Stomach smooth muscle (tissue), 2 donors: ENCODE data around the gene GRPR.
"Not testable (repeated sequence)": the region's sequence is repeated elsewhere in the genome, so short reads cannot be mapped to it uniquely, and the experiment has no call there.

Experiments
- H3K27ac ChIP-seq: one replicate; pipeline ENCODE4 v1.7.0; 2013; ENCODE audit warnings: mild to moderate bottlenecking, low read length, inconsistent platforms
- H3K27me3 ChIP-seq, 2 donors: one replicate each; pipeline ENCODE4 v1.7.0; 2013; ENCODE audit warnings: low read length in 2 of 2; ENCODE audit not compliant: insufficient read depth in 2 of 2, control insufficient read depth in 1 of 2
- H3K36me3 ChIP-seq, 2 donors: one replicate each; pipeline ENCODE4 v1.7.0; 2013; ENCODE audit warnings: low read length in 2 of 2; ENCODE audit not compliant: control insufficient read depth in 2 of 2, insufficient read depth in 2 of 2
- H3K4me1 ChIP-seq: one replicate; pipeline ENCODE4 v1.7.0; 2013; ENCODE audit warnings: low read length; ENCODE audit not compliant: control insufficient read depth, insufficient read depth
- H3K4me3 ChIP-seq, 2 donors: one replicate each; pipeline ENCODE4 v1.7.0; 2013; ENCODE audit warnings: low read length in 2 of 2
- H3K9ac ChIP-seq, 2 donors: one replicate each; pipeline ENCODE4 v1.7.0; 2013; ENCODE audit warnings: low read length in 2 of 2, mild to moderate bottlenecking in 1 of 2
- H3K9me3 ChIP-seq, 2 donors: one replicate each; pipeline ENCODE4 v1.7.0; 2013; ENCODE audit warnings: low read length in 2 of 2; ENCODE audit not compliant: control insufficient read depth in 2 of 2
- donor health status: healthy.
- donor health status: Pancreatic carcinoma.

The GRPR gene

DNA sequence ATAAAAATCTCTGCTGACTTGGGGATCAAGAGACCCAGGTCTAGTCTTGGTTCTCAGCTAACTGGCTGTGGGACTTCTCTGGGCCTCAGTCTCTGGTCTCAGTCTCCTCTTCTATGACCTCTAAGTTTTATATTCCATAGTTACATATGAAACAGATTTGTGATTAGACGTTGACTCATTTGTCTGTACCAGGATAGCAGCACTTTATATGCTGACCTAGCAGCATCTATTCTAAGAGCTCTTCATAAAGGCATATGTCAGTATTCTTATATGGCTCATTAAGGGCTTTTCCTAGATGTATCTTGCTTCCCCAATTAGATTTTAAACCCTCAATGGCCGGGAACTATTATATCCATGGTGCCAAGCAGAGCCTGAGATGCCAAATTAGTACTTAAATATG is 12.7 kb downstream of the GRPR start:
- Histone ChIP-seq H3K4me1 (no peaks in the 10 kb centered on the region), H3K27ac (peak overlapping the region; percentile 12), H3K4me3 (no peak overlapping the region), H3K27me3 (no peaks in the 10 kb centered on the region), H3K9ac (no peak overlapping the region), H3K9me3 (no peaks in the 10 kb centered on the region), H3K36me3 (no peaks in the 10 kb centered on the region)

DNA sequence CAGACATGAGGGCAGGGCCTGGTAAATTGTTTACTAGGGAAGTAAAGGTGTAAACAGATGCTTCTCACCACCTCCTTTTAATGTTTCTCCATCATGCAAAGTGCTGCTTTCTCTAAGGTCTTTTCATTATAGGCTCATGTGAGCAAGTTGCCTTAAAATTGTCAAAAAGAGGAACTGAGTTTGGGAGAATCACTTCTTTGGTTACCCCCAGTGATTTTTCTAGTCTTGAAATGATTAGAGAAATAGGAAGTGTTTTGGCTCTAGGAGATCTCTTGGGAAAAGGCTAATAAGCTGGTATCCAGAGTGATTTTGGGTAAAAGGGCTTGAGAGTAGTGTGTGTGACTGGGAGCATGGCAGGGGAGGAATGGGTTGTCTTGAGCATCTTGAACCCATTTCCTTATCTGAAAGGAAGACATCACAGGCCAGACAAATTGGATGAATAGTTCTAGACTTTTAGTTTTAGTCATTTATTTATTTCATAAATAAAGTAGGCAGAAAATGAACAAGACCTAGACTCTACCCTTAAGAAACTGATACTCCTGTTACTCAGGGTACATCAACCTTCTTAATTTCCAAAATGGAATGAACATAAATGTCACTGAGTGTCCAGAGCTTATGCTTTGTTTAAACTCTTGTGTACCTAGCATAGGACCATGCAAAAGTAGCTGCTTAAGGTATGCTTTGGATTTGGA is 14.2 kb downstream of the GRPR start:
- Histone ChIP-seq H3K27ac (no peak overlapping the region), H3K36me3 (no peaks in the 10 kb centered on the region), H3K4me3 (no peak overlapping the region), H3K4me1 (no peaks in the 10 kb centered on the region), H3K27me3 (no peaks in the 10 kb centered on the region), H3K9ac (no peak overlapping the region), H3K9me3 (no peaks in the 10 kb centered on the region)

DNA sequence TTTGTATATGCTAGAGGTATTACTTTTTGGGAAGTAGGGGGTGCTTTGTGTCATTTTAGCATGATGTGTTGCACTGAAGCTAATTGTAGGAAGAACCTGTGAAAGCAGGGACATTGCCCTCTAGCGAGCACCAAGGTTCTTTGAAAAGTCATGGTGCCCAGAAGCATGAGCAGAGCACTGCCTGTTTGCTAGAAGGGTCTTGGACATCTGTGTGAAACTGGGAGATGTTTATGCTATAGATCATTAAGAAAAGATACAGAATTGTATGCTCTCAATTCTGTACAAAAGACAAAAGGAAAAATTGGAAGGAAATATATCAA is 14.7 kb downstream of the GRPR start:
- Histone ChIP-seq H3K9me3 (no peaks in the 10 kb centered on the region), H3K27ac (no peak overlapping the region), H3K4me1 (no peaks in the 10 kb centered on the region), H3K4me3 (no peak overlapping the region), H3K36me3 (no peaks in the 10 kb centered on the region), H3K27me3 (no peaks in the 10 kb centered on the region), H3K9ac (no peak overlapping the region)

DNA sequence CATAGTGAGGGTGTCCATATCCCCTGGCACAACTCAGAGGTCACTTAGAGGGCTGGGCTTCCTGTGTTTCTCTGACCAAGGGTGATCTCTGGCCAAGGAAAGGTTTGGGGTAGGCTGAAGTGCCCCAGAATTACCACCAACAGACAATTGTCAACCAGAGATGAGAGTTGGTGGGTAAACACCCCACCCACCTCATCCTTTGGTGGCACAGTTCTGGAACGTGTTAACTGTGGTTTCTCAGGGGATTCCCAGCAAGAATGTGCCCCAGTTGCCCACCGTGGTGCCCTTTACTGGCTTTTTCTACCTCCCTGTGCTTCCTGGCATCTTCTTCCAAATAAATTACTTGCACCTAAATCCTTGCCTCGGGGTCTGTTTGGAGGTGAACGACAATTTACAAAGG is 17.1 kb downstream of the GRPR start:
- H3K4me3 ChIP-seq = no peak overlapping the region
- H3K9me3 ChIP-seq = no peaks in the 10 kb centered on the region
- no peaks in the 10 kb centered on the region for H3K4me1 ChIP-seq
- no peaks in the 10 kb centered on the region for H3K27me3 ChIP-seq
- peak overlapping the region in 1 of 2 donors; percentile 27 for H3K9ac ChIP-seq
- H3K27ac ChIP-seq = peak overlapping the region; percentile 1
- H3K36me3 ChIP-seq = no peaks in the 10 kb centered on the region

DNA sequence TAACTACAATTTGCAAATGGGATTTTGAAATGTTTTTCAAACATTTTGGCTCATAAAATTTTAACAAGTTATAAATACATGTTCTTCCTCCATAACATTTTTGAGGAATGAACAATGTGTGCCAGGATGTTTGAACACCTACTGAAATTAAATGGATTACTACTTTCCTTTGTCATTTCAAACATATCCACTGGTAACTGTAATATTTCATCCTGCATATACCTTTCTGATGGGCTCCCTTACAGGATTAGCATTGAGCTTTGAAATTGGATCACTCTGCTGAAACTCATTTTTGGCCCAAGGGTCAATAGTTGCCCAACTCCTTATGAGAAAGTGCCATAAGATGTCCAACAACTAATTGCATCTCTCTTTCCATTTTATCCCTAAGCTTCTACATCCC is 17.6 kb downstream of the GRPR start:
- Histone ChIP-seq H3K27ac (peak overlapping the region; percentile 1), H3K4me1 (no peaks in the 10 kb centered on the region), H3K9ac (no peak overlapping the region), H3K9me3 (no peaks in the 10 kb centered on the region), H3K4me3 (no peak overlapping the region), H3K36me3 (no peaks in the 10 kb centered on the region), H3K27me3 (no peaks in the 10 kb centered on the region)

DNA sequence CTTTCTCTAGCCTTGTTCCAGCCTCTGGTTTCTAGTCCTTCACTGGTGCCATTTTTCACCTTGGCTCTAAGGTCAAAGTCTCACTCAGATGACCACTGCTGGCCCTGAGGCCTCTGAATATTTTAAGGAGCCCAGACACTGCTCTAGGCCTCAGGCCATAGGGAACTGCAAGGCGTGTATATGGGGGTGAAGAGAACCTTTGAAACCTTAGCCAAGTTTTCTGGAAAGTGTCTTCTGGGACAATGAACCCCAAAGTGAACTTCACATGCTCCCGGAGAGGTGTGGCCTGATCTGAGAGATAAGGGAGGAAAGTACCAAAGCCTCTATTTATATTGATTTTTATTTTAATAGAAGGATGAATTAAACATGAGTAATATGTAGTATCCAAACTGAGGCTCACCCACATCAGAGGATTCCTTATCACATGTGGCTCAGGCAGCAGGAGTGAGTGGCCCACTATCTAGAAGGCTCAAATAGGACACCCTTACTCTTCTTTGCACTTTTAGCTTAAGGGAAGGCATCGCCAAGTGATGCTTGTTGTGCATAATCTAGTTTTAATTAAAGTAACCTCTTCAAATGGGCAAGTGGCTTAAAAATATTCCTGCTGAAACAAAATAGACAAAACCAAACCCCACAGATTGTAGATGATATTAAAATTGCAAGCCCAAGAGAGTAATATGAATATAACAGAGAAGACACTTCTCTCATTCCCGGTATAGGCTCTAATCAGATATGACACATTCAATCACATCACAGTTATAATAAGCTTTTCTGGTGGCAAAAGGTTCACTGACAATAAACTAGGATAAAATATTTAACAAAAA is 18.3 kb downstream of the GRPR start:
- Histone ChIP-seq H3K4me3 (no peak overlapping the region), H3K4me1 (no peaks in the 10 kb centered on the region), H3K27ac (no peak overlapping the region), H3K27me3 (no peaks in the 10 kb centered on the region), H3K36me3 (no peaks in the 10 kb centered on the region), H3K9me3 (no peaks in the 10 kb centered on the region), H3K9ac (no peak overlapping the region)

DNA sequence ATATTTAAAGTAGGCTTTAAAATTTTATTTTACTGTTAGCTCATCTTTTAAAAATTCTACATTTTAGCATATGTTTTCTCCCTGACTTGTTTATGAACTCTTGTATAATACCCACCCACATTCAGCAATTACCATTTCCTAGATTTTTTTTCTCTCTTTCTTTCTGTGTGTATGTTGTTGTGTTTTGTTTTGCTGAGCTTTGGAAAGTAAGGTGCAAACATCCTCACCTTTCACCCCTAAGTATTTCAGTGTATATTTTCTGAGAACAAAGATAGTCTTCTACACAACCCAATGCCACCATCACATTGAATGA is 18.8 kb downstream of the GRPR start:
- Histone ChIP-seq H3K9ac (no peak overlapping the region), H3K27ac (no peak overlapping the region), H3K4me1 (no peaks in the 10 kb centered on the region), H3K36me3 (no peaks in the 10 kb centered on the region), H3K4me3 (no peak overlapping the region), H3K9me3 (no peaks in the 10 kb centered on the region), H3K27me3 (no peaks in the 10 kb centered on the region)

DNA sequence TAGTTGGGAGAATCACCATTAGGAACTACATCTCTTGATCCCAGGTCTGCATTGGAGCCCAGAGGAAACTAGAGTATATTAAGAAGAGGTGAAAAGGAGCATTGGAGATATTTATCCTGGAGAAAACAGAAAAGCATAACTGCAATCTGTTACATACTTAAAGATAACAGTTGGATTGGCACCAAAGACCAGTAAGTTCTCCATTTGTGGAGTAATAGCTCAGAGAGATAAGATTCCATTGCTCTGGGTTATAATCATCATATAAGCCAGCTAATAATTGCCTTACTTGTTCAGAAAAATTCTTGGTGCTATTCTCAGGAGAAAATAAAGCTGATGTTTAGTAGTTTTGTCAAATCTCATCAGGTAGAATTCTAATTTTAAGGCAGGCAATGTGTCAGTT is 20.6 kb downstream of the GRPR start:
- no peak overlapping the region for H3K4me3 ChIP-seq
- H3K9ac ChIP-seq = no peak overlapping the region
- no peaks in the 10 kb centered on the region for H3K27me3 ChIP-seq
- H3K27ac ChIP-seq = peak overlapping the region; percentile 18
- no peaks in the 10 kb centered on the region for H3K9me3 ChIP-seq
- H3K36me3 ChIP-seq = no peaks in the 10 kb centered on the region
- H3K4me1 ChIP-seq = no peaks in the 10 kb centered on the region

DNA sequence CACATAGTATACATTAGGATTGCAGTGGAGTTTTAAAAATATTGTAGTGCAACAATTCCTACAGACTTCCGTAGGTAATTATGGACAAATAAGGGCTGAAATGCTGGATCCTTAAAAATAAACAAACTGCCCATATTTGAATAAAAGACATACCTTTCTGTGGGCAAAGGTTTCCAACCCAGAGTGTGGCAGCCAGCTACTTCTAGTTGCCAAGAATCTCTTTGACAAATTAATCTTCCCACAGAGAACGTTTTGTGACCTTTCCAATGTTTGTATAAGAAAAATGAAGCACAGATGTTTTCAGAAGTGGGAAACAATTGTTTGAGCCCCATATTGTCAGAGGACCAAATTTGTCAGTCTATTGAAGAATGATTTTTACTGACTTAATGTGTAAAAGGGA is 21.1 kb downstream of the GRPR start:
- Histone ChIP-seq H3K9me3 (no peaks in the 10 kb centered on the region), H3K27ac (peak overlapping the region; percentile 18), H3K27me3 (no peaks in the 10 kb centered on the region), H3K36me3 (no peaks in the 10 kb centered on the region), H3K4me1 (no peaks in the 10 kb centered on the region), H3K9ac (no peak overlapping the region), H3K4me3 (no peak overlapping the region)

DNA sequence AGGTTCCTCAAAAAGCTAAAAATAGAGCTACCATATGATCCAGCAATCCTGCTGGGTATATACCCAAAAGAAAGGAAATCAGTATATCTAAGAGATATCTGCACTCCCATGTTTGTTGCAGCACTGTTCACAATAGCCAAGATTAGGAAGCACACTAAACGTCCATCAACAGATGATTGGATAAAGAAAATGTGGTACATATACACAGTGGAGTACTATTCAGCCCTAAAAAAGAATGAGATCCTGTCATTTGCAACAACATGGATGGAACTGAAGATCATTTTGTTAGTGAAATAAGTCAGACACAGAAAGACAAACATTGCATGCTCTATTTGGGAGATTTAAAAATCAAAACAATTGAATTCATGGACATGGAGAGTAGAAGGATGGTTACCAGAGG is 21.7 kb downstream of the GRPR start:
- H3K27ac ChIP-seq, H3K4me1 ChIP-seq, H3K4me3 ChIP-seq, H3K27me3 ChIP-seq, H3K9me3 ChIP-seq, H3K36me3 ChIP-seq, H3K9ac ChIP-seq: not testable (repeated sequence)

DNA sequence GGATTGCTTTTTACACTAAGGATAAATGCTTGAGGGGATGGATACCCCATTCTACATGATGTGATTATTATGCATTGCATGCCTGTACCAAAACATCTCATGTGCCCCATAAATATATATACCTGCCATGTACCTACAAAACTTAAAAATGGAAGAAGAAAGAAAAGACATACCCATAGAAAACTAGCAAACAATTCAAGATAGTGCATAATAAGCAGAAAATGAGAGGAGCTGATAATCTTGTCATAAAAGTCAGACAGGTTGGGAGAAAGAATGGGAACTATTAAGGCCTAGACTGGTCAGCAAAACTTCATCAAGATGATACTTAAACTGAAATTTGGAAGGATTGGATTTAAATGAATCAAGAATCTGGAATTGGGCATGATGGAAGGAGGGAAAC is 22.3 kb downstream of the GRPR start:
- Histone ChIP-seq H3K4me1 (no peaks in the 10 kb centered on the region), H3K9me3 (no peaks in the 10 kb centered on the region), H3K27me3 (no peaks in the 10 kb centered on the region), H3K4me3 (no peak overlapping the region), H3K9ac (no peak overlapping the region), H3K27ac (no peak overlapping the region), H3K36me3 (no peaks in the 10 kb centered on the region)
